GM12892 (cell line): ENCODE results near the gene CALCOCO2.
A peak's percentile ranks its signal among the peaks of the same experiment; 100 is the strongest.
"Not testable (repeated sequence)": the region's sequence is repeated elsewhere in the genome, so short reads cannot be mapped to it uniquely, and the experiment has no call there.

Experiments
- DNase-seq: peaks from one replicate; pipeline ENCODE4 v3.0.0; 2011; ENCODE audit not compliant: insufficient read length
- FAIRE-seq: peaks from 2 replicates; lab custom pipeline; 2011; peaks lifted over from hg19 to GRCh38; lab: Jason Lieb, UNC
- POLR2A ChIP-seq: IDR thresholded peaks from 2 replicates; pipeline ENCODE4 v1.6.1; 2011; ENCODE audit warnings: low read depth, low read length, control low read depth
- POLR2AphosphoS5 ChIP-seq: IDR thresholded peaks from 2 replicates; pipeline ENCODE4 v1.6.1; 2011; ENCODE audit warnings: low read depth, low read length, control low read depth
- TAF1 ChIP-seq: IDR thresholded peaks from 2 replicates; pipeline ENCODE4 v1.6.1; 2011; ENCODE audit warnings: low read depth, mild to moderate bottlenecking, control low read depth, low read length, borderline replicate concordance

The CALCOCO2 gene

GRCh38 chr17:48834973-48835372, 4.1 kb downstream of the CALCOCO2 start:
- peak; percentile 5 for FAIRE-seq
- TF ChIP-seq TAF1 (no peak), POLR2A (no peak), POLR2AphosphoS5 (no peak)
- no peak for DNase-seq

- FAIRE-seq (no peak), DNase-seq (no peak)
- TF ChIP-seq POLR2AphosphoS5 (no peak), POLR2A (no peak), TAF1 (no peak)
Observed at GRCh38 chr17:48835971-48836370, 5.1 kb downstream of the CALCOCO2 start.

GRCh38 chr17:48837458-48837857, 6.6 kb downstream of the CALCOCO2 start:
- FAIRE-seq, DNase-seq: not testable (repeated sequence)

- FAIRE-seq = no peak
- TF ChIP-seq POLR2AphosphoS5 (no peak), POLR2A (no peak), TAF1 (no peak)
Observed at GRCh38 chr17:48840441-48840840, 9.6 kb downstream of the CALCOCO2 start.

GRCh38 chr17:48841395-48841831, 10.6 kb downstream of the CALCOCO2 start:
- FAIRE-seq (peak; percentile 83), DNase-seq (no peak)
- no peak for TF ChIP-seq TAF1
- TF ChIP-seq POLR2A = no peak
- TF ChIP-seq POLR2AphosphoS5 = no peak

More at GRCh38 chr17:48840441-48840840, 9.6 kb downstream of the CALCOCO2 start:
- no peak for DNase-seq

- no peak for DNase-seq
- FAIRE-seq = no peak
- TF ChIP-seq POLR2A (no peak), TAF1 (no peak), POLR2AphosphoS5 (no peak)
Observed at GRCh38 chr17:48842746-48843145, 11.9 kb downstream of the CALCOCO2 start.

GRCh38 chr17:48843187-48843900, 12.5 kb downstream of the CALCOCO2 start:
- DNase-seq (no peak), FAIRE-seq (no peak)
- no peak for TF ChIP-seq POLR2AphosphoS5
- TF ChIP-seq POLR2A = no peak

GRCh38 chr17:48850792-48851323, 20.0 kb downstream of the CALCOCO2 start:
- no peak for FAIRE-seq
- DNase-seq = no peak
- TF ChIP-seq POLR2A (no peak), POLR2AphosphoS5 (no peak), TAF1 (no peak)

GRCh38 chr17:48854774-48855476, 24.1 kb downstream of the CALCOCO2 start:
- no peak for TF ChIP-seq TAF1
- no peak for TF ChIP-seq POLR2A
- TF ChIP-seq POLR2AphosphoS5 = no peak
- DNase-seq (no peak), FAIRE-seq (no peak)

GRCh38 chr17:48856122-48856821, 25.4 kb downstream of the CALCOCO2 start:
- FAIRE-seq = no peak
- no peak for DNase-seq
- TF ChIP-seq TAF1 = no peak

- FAIRE-seq = no peak
- no peak for TF ChIP-seq POLR2A
- TF ChIP-seq POLR2AphosphoS5 = no peak
- TF ChIP-seq TAF1 = no peak
- no peak for DNase-seq
Observed at GRCh38 chr17:48860034-48860433, 29.2 kb downstream of the CALCOCO2 start.
